ENCODE data around the gene SP6.

The SP6 gene

DNA sequence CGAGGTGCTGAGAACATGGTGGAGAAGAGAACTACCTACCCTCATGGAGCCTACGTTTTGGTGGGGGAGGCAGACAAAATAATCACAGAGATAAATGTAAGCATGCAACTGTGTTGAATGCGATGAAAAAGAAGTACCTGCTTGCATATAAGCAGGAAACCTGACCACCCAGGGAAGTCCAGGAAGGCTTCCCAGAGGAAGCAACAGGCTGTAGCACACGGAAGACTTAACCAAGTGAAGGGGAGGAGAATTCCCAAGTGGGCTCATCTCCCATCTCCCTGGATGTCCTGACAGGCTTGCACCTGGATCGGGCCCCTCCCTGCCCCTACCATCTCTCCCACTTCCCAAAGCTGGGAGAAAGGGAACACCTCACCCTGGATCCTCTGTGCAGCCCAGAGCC is 11.9 kb downstream of the SP6 start:
- no peak overlapping the region for H3K27ac ChIP-seq (ENCODE audit: low read length)
- peaks cover 8 to 21% of the 10 kb centered on the region in 2 donors for H3K4me1 ChIP-seq (ENCODE audit: control insufficient read depth in 1 of 2, insufficient read depth in 2 of 2, low read length in 2 of 2)
- H3K9me3 ChIP-seq (ENCODE audit: control insufficient read depth in 1 of 2, low read length in 2 of 2) = no peaks in the 10 kb centered on the region
- H3K36me3 ChIP-seq (ENCODE audit: control insufficient read depth in 1 of 2, insufficient read depth in 2 of 2, low read length in 2 of 2) = peaks cover 18 to 32% of the 10 kb centered on the region in 2 donors
- H3K4me3 ChIP-seq (ENCODE audit: low read depth in 1 of 2, low read length in 2 of 2) = no peak overlapping the region
- no peaks in the 10 kb centered on the region for H3K27me3 ChIP-seq (ENCODE audit: low read depth, low read length)

DNA sequence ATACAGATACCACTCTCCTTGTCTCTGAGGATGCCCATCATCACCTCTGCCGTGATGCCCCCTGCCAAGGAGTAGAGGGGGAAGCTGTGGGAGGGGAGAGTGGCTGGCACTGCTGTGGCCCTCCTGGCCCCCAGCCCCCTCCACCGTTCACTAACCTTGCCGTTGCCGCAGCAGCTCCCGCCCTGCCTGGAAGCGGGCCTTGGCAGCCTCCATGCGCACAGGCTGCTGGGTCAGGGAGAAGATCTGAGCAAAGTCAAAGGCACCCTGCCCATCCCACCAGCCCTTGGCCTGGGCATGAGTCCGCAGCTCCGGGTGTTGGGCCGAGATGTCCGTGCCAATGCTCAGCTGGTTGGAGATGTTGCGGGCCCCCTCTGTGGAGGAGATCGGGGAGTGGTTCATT is 12.3 kb downstream of the SP6 start:
- no peak overlapping the region for H3K4me3 ChIP-seq (ENCODE audit: low read depth in 1 of 2, low read length in 2 of 2)
- no peak overlapping the region for H3K27ac ChIP-seq (ENCODE audit: low read length)
- H3K9me3 ChIP-seq (ENCODE audit: control insufficient read depth in 1 of 2, low read length in 2 of 2) = no peaks in the 10 kb centered on the region
- peaks cover 8 to 21% of the 10 kb centered on the region in 2 donors for H3K4me1 ChIP-seq (ENCODE audit: control insufficient read depth in 1 of 2, insufficient read depth in 2 of 2, low read length in 2 of 2)
- no peaks in the 10 kb centered on the region for H3K27me3 ChIP-seq (ENCODE audit: low read depth, low read length)
- peaks cover 18 to 32% of the 10 kb centered on the region in 2 donors for H3K36me3 ChIP-seq (ENCODE audit: control insufficient read depth in 1 of 2, insufficient read depth in 2 of 2, low read length in 2 of 2)

DNA sequence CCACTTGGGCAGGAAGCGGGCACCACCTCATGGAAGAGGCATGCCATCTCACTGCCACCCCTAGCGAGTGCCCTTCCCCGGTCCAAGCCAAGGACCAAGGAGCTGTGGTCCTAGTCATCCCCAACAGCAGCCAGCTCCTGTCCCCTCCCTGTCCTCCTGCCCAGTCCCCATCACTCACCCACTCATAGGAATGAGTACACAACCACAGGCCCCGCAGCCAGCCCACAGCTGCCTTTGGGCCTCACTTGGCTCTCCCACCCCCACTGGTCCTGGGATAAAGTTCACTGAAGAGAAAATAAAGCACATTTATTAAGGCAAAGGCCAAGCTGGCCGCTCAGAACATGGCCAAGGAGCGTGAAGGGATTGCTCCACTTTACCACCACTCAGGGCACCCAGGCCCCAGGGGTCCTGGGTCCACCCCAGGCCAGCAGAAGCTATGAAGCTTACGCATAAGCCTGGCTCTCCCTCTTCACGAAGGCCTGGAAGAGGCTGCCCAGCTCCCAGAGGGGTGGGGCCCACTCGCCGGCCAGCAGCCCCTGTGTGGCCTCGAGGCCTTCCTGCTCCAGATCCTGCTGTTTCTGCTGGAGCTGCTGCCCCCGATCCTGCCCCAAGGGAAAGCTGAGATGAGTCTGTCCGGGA is 13.4 kb downstream of the SP6 start:
- peaks cover 18 to 32% of the 10 kb centered on the region in 2 donors for H3K36me3 ChIP-seq (ENCODE audit: control insufficient read depth in 1 of 2, insufficient read depth in 2 of 2, low read length in 2 of 2)
- no peaks in the 10 kb centered on the region for H3K27me3 ChIP-seq (ENCODE audit: low read depth, low read length)
- peaks cover 8 to 21% of the 10 kb centered on the region in 2 donors for H3K4me1 ChIP-seq (ENCODE audit: control insufficient read depth in 1 of 2, insufficient read depth in 2 of 2, low read length in 2 of 2)
- no peaks in the 10 kb centered on the region for H3K9me3 ChIP-seq (ENCODE audit: control insufficient read depth in 1 of 2, low read length in 2 of 2)
- H3K4me3 ChIP-seq (ENCODE audit: low read depth in 1 of 2, low read length in 2 of 2) = no peak overlapping the region
- H3K27ac ChIP-seq (ENCODE audit: low read length) = no peak overlapping the region

- peaks cover 18 to 32% of the 10 kb centered on the region in 2 donors for H3K36me3 ChIP-seq (ENCODE audit: control insufficient read depth in 1 of 2, insufficient read depth in 2 of 2, low read length in 2 of 2)
- no peak overlapping the region for H3K27ac ChIP-seq (ENCODE audit: low read length)
- no peaks in the 10 kb centered on the region for H3K27me3 ChIP-seq (ENCODE audit: low read depth, low read length)
- no peaks in the 10 kb centered on the region for H3K9me3 ChIP-seq (ENCODE audit: control insufficient read depth in 1 of 2, low read length in 2 of 2)
- peaks cover 8 to 27% of the 10 kb centered on the region in 2 donors for H3K4me1 ChIP-seq (ENCODE audit: control insufficient read depth in 1 of 2, insufficient read depth in 2 of 2, low read length in 2 of 2)
- H3K4me3 ChIP-seq (ENCODE audit: low read depth in 1 of 2, low read length in 2 of 2) = no peak overlapping the region
Observed at GRCh38 chr17:47836601-47837000, 14.4 kb downstream of the SP6 start.

- Histone ChIP-seq H3K36me3 (ENCODE audit: control insufficient read depth in 1 of 2, insufficient read depth in 2 of 2, low read length in 2 of 2) (peaks cover 18 to 32% of the 10 kb centered on the region in 2 donors), H3K4me3 (ENCODE audit: low read depth in 1 of 2, low read length in 2 of 2) (no peak overlapping the region), H3K4me1 (ENCODE audit: control insufficient read depth in 1 of 2, insufficient read depth in 2 of 2, low read length in 2 of 2) (peaks cover 4 to 27% of the 10 kb centered on the region in 2 donors), H3K9me3 (ENCODE audit: control insufficient read depth in 1 of 2, low read length in 2 of 2) (no peaks in the 10 kb centered on the region), H3K27ac (ENCODE audit: low read length) (no peak overlapping the region), H3K27me3 (ENCODE audit: low read depth, low read length) (no peaks in the 10 kb centered on the region)
Observed at GRCh38 chr17:47834756-47835155, 16.2 kb downstream of the SP6 start.

DNA sequence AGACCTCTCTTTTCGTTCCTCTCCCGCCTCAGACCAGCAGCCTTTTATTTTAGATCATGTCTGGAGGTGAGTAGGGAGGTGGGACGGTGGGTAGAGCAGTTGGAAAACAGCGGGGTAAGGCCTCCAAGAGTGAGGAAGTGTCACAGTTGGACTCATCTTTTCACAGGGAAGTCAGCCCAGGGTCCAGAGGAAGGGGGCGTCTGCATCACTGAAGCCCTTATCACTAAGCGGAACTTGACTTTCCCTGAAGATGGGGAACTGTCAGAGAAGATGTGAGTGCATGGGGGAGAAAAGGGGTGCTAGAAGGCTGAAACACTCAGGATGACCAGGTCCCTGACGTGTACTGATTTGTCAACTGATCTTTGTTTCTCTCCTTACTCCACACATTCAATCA is 19.0 kb downstream of the SP6 start:
- no peaks in the 10 kb centered on the region for H3K27me3 ChIP-seq (ENCODE audit: low read depth, low read length)
- peak overlapping the region; percentile 82 to 100 for H3K4me3 ChIP-seq (ENCODE audit: low read depth in 1 of 2, low read length in 2 of 2)
- H3K9me3 ChIP-seq (ENCODE audit: control insufficient read depth in 1 of 2, low read length in 2 of 2) = no peaks in the 10 kb centered on the region
- peaks cover 4 to 24% of the 10 kb centered on the region in 2 donors for H3K4me1 ChIP-seq (ENCODE audit: control insufficient read depth in 1 of 2, insufficient read depth in 2 of 2, low read length in 2 of 2)
- H3K27ac ChIP-seq (ENCODE audit: low read length) = peak overlapping the region; percentile 40
- H3K36me3 ChIP-seq (ENCODE audit: control insufficient read depth in 1 of 2, insufficient read depth in 2 of 2, low read length in 2 of 2) = peaks cover 23 to 33% of the 10 kb centered on the region in 2 donors

- H3K36me3 ChIP-seq (ENCODE audit: control insufficient read depth in 1 of 2, insufficient read depth in 2 of 2, low read length in 2 of 2) = peaks cover 25 to 33% of the 10 kb centered on the region in 2 donors
- peak within 1 kb of the TSS; percentile 82 to 100 for H3K4me3 ChIP-seq (ENCODE audit: low read depth in 1 of 2, low read length in 2 of 2)
- H3K27me3 ChIP-seq (ENCODE audit: low read depth, low read length) = no peaks in the 10 kb centered on the region
- H3K27ac ChIP-seq (ENCODE audit: low read length) = peak within 1 kb of the TSS; percentile 96
- no peaks in the 10 kb centered on the region for H3K9me3 ChIP-seq (ENCODE audit: control insufficient read depth in 1 of 2, low read length in 2 of 2)
- peaks cover 4 to 24% of the 10 kb centered on the region in 2 donors for H3K4me1 ChIP-seq (ENCODE audit: control insufficient read depth in 1 of 2, insufficient read depth in 2 of 2, low read length in 2 of 2)
Observed at GRCh38 chr17:47831003-47831933, 19.7 kb downstream of the SP6 start, which contains the start of the genes LRRC46 and MRPL10. TSS of gene LRRC46 (plus strand) at chr17:47831670. CDS start at chr17:47831990, 320 bp downstream. TSS of gene MRPL10 (minus strand) at chr17:47831541. CDS start at chr17:47831511, 30 bp downstream.

DNA sequence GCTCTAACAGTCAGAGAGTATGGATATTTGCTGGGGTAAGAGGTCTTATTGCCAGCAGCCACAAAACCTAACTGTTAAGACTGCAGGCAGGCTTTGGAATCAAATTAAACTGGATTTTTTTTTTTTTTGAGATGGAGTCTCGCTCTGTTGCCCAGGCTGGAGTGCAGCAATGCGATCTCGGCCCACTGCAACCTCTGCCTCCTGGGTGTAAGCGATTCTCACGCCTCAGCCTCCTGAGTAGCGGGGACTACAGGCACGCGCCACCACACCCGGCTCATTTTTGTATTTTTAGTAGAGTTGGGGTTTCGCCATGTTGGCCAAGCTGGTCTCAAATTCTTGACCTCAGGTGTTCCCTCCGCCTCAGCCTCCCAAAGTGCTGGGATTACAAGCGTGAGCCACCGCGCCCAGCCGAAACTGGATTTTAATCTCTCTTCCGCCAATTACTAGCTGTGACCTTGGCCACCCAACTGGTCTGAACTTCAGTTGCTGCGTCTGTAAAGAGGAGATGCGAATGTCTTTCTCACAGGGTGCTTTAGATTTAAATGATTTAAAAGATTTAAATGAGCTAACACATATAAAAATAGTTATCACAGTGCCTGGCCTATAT is 20.5 kb downstream of the SP6 start:
- Histone ChIP-seq H3K9me3 (ENCODE audit: control insufficient read depth in 1 of 2, low read length in 2 of 2) (no peaks in the 10 kb centered on the region), H3K4me3 (ENCODE audit: low read depth in 1 of 2, low read length in 2 of 2) (peak overlapping the region; percentile 82 to 100), H3K27ac (ENCODE audit: low read length) (peak overlapping the region; percentile 96), H3K27me3 (ENCODE audit: low read depth, low read length) (no peaks in the 10 kb centered on the region), H3K36me3 (ENCODE audit: control insufficient read depth in 1 of 2, insufficient read depth in 2 of 2, low read length in 2 of 2) (peaks cover 24 to 29% of the 10 kb centered on the region in 2 donors), H3K4me1 (ENCODE audit: control insufficient read depth in 1 of 2, insufficient read depth in 2 of 2, low read length in 2 of 2) (peaks cover 4 to 24% of the 10 kb centered on the region in 2 donors)

DNA sequence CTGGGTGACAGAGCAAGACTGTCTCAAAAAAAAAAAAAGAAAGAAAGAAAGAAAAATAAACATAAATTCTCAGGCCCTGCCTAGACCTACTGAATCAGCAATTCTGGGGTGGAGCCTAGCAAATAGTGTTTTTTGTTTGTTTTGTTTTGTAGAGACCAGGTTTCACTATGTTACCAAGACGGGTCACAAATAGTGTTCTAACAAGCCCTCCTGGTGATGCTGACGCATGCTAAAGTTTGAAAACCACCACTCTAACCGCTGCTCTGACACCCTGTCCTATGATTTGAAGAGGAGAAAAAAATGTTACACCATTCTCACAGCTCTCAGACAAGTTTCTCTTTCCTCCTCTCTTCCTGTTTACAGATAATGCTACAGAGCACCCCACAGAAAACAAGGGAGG is 21.1 kb downstream of the SP6 start:
- Histone ChIP-seq H3K27ac (ENCODE audit: low read length) (peak overlapping the region; percentile 96), H3K4me3 (ENCODE audit: low read depth in 1 of 2, low read length in 2 of 2) (no peak overlapping the region), H3K36me3 (ENCODE audit: control insufficient read depth in 1 of 2, insufficient read depth in 2 of 2, low read length in 2 of 2) (peaks cover 25 to 28% of the 10 kb centered on the region in 2 donors), H3K27me3 (ENCODE audit: low read depth, low read length) (no peaks in the 10 kb centered on the region), H3K4me1 (ENCODE audit: control insufficient read depth in 1 of 2, insufficient read depth in 2 of 2, low read length in 2 of 2) (peaks cover 4 to 24% of the 10 kb centered on the region in 2 donors), H3K9me3 (ENCODE audit: control insufficient read depth in 1 of 2, low read length in 2 of 2) (no peaks in the 10 kb centered on the region)

GRCh38 chr17:47823519-47823918 is 27.4 kb downstream of the SP6 start:
- Histone ChIP-seq H3K4me3 (ENCODE audit: low read depth in 1 of 2, low read length in 2 of 2) (no peak overlapping the region), H3K36me3 (ENCODE audit: control insufficient read depth in 1 of 2, insufficient read depth in 2 of 2, low read length in 2 of 2) (peaks cover 37 to 44% of the 10 kb centered on the region in 2 donors), H3K27me3 (ENCODE audit: low read depth, low read length) (no peaks in the 10 kb centered on the region), H3K9me3 (ENCODE audit: control insufficient read depth in 1 of 2, low read length in 2 of 2) (no peaks in the 10 kb centered on the region), H3K27ac (ENCODE audit: low read length) (no peak overlapping the region), H3K4me1 (ENCODE audit: control insufficient read depth in 1 of 2, insufficient read depth in 2 of 2, low read length in 2 of 2) (peaks cover 10 to 24% of the 10 kb centered on the region in 2 donors)

DNA sequence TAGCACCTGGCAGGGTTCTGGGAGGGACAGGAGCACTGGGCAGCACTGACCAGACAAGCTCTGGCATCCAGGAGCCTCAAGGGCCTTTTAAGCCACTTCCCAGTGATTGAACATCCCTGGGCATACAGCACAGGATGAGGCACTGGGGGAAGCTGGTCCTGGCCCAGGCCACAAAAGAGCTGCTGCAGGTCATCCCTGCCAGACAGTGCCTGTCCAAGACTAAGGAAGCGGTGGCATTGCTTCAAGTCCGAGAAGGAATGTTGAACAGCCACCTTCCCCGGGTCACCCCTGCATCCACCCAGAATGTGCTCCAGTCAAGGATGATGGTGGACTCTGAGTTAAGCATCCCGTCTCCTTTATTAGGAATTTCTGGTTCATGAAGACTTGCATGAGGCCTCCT is 28.2 kb downstream of the SP6 start:
- no peaks in the 10 kb centered on the region for H3K27me3 ChIP-seq (ENCODE audit: low read depth, low read length)
- no peak overlapping the region for H3K27ac ChIP-seq (ENCODE audit: low read length)
- no peak overlapping the region for H3K4me3 ChIP-seq (ENCODE audit: low read depth in 1 of 2, low read length in 2 of 2)
- H3K36me3 ChIP-seq (ENCODE audit: control insufficient read depth in 1 of 2, insufficient read depth in 2 of 2, low read length in 2 of 2) = peaks cover 39 to 45% of the 10 kb centered on the region in 2 donors
- H3K9me3 ChIP-seq (ENCODE audit: control insufficient read depth in 1 of 2, low read length in 2 of 2) = no peaks in the 10 kb centered on the region
- peaks cover 10 to 24% of the 10 kb centered on the region in 2 donors for H3K4me1 ChIP-seq (ENCODE audit: control insufficient read depth in 1 of 2, insufficient read depth in 2 of 2, low read length in 2 of 2)
